ENCODE results near the gene SORCS2.

The SORCS2 gene

DNA sequence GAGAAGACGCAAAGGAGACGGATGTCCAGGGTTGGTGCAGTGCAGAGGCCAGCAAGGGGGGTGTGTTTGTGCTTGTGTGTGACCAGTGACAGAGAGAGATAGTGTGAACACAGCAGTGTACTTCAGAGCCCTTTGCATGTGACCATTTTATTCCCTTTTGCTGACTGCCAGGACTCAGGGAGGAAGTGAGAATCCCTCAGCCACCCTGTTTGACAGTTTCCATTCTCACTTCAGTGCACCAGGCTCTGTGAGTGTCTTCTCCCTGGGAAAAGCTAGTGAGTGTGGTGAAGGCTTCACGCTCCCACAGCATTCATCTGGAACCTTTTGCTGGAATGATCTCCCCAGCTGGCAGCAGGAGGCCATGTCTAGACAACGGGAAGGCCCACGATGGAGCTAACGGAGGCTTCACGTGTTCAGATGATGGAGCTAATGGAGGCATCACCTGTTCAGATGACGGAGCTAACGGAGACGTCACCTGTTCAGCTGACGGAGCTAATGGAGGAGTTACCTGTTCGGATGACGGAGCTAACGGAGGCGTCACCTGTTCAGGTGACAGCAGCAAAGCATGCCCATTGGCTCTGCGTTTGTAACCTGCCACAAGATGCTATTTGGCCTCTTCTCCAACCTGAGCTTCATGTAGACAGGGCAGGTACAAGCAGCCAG lies 551.9 kb downstream of the SORCS2 start:
- DNase-seq = no peak

GRCh38 chr4:7745301-7745885 lies 553.1 kb downstream of the SORCS2 start:
- DNase-seq = no peak

GRCh38 chr4:7746351-7747061 lies 554.2 kb downstream of the SORCS2 start:
- DNase-seq = no peak

GRCh38 chr4:7747062-7747385 lies 554.7 kb downstream of the SORCS2 start:
- no peak for DNase-seq

DNA sequence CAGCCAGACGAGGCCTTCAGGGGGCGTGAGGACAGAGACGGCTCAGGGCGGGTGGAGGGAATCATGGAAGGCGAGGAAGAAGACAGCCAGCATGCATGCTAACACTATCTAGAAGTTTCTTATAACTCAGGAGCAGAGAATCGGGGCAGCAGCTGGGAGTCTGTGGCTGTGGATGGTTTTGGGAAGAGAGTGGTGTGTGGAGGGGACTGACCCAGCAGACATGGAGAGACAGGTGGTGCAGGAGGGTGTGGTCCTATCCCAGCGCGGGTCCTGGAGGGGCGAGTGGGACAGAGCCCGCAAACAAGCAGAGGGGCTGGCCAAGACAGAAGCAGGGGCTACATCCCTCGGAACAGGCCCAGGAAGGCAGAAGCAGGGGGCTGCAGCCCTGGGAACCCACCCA lies 555.2 kb downstream of the SORCS2 start:
- DNase-seq = no peak

GRCh38 chr4:7750523-7750922 lies 558.2 kb downstream of the SORCS2 start:
- DNase-seq = peak; percentile 65

- no peak for DNase-seq
These were observed 558.6 kb downstream of the SORCS2 start for GRCh38 chr4:7750972-7751371.

DNA sequence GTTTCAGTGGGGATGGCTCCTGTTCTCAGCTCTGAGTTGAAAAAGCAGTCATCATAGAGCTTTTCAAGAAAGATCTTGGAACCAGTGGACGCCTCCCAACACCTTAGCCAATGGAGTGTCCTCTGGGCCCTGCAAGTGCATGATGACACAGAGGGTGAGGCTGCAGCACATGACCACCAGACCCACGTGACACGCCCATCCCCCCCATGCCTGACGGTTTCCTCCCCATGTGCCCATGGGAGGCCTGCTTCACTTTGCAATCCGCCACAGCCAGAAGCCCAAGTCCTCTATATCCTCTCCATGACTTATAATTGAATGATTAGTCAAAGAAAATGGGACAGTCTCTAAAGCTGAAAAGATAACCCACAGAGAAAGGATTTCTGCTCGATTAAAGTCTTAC lies 560.3 kb downstream of the SORCS2 start:
- DNase-seq = no peak

GRCh38 chr4:7753271-7753670 lies 560.9 kb downstream of the SORCS2 start:
- no peak for DNase-seq

- no peak for DNase-seq
These were observed 561.7 kb downstream of the SORCS2 start for GRCh38 chr4:7753931-7754465.

- DNase-seq = no peak
These were observed 562.4 kb downstream of the SORCS2 start for GRCh38 chr4:7754565-7755262.

DNA sequence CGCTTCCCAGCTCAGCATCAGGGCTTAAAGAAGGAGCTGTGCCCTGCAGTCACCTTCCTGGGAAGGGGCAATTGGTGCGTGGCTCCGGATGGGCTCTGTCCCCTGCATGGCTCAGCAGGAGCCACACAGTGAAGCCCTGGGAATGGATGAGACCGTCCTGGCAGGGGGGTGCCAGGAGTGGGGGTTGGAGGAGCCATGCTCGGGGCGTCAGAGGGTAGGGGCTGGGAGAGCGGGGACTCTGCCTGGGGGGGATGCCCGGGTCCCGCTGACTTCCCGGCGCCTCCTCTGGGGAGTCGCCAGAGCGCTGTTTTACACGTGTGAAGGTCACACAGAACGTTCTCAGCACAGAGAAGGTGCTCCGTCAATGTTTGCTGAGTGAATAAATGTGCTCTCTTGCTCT lies 563.2 kb downstream of the SORCS2 start:
- no peak for DNase-seq

DNA sequence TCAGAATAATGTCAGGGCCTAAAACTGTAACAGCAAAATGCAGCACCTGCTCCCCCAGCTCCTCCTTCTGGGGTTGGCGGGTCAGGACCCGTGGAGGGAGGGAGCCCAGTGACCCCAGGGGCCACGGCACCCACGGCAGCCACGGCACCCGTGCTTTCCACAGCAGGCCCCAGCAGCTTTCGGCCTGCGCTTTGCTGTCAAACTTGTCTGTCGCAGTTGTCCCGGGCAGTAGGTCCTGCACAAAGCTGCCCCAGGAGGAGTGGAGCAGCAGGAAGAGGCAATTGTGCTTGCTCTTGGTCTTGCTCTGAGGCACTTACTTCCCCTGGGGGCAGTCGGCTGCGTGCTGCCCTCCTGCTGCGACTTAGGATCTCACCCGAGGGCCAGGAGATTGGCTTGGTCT lies 563.7 kb downstream of the SORCS2 start:
- no peak for DNase-seq

DNA sequence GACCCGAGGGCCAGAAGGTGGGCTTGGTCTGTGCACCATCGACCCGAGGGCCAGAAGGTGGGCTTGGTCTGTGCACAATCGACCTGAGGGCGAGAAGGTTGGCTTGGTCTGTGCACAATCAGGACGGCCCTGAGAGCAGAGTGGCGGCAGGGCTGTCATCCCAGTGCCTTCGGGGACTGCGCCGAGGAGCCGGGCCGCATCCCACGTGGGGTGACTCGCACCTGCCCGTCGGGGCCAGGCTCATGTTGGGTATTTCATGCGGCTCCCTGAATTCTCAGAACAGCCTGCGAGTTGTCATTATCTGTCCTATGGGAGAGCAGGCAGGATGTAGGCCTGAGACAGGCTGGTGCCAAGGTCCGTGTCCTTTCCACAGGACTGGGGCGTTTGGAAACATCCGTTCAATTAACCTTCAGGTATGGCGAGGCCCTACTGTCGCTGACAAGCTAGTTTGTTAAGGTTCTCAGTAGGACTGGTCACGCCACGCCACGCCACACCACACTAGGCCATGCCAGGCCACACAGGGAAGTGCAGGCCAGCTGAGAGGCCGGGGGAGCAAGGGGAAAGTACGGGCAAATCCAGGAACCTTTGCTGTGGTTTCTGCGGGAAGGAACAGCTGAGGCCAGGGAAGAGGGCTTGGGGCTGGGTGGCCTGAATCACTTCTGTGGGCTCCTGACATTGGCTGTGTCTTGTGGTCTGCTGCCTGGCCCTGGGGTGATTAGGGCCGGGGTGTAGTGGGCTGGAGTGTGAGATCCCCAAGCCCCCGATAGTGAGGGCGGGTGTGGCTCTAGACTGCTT lies 564.4 kb downstream of the SORCS2 start:
- no peak for DNase-seq

GRCh38 chr4:7757501-7758471 lies 565.4 kb downstream of the SORCS2 start:
- DNase-seq = no peak

DNA sequence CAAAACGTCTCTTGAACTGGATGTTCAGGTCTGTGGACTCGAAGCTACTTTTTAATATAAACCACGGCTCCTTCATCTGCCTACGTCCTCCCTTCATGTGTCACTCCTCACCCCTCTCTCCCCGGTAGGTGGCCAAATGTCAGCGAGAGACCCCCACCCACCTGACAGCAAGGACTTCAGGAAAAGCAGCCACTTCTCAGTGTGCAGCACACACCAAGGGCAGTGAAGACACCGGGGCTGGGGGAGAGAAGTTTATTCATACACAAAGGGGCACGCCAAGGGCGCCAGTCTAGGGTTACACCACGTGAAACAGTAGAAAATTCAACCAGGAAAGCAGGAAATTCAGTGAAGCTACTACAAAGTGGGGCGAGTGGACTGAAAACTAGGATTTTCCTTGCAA lies 566.1 kb downstream of the SORCS2 start:
- DNase-seq = no peak

- no peak for DNase-seq
These were observed 566.9 kb downstream of the SORCS2 start for GRCh38 chr4:7759216-7759615.

DNA sequence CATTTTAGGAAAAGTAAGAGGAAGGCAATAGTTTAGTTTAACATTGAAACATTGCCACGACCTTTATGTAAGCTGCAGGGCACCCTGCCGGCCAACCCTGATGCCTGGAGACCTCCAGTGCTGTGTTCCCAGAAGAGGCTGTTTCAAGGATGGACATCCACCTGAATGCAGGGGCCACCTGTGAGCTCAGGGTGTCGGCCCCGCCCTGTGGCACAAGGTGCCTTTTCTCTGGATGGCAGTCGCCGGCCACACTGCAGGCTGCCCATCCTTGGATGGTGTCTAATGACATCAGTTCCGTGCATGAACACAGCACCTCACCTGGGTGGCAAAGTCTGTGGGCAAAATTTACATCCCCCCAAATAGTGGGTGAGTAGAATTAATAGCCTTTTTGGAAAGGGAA lies 567.3 kb downstream of the SORCS2 start:
- DNase-seq = no peak

- DNase-seq = no peak
These were observed 567.9 kb downstream of the SORCS2 start for GRCh38 chr4:7760228-7760627.

- DNase-seq = no peak
These were observed 568.4 kb downstream of the SORCS2 start for GRCh38 chr4:7760706-7761105.

DNA sequence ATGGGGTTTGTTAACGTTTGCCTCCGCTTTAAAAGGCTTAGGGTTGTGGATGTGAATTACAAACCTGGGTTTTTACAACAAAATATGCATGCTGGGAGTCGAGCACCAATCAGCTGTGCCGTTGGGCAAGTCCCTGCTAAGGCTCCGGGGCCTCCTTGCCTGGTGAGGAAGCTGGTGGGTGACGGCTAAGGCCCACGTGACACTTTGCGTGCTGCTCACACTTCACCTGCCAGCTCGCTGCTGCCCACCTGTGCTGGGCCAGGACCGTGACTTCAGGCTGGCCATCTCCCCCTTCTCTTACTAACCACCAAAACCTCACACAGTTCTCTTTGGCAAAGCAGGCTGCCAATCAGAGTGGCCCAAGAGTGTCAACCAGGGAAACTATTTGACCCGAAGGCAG lies 569.0 kb downstream of the SORCS2 start:
- no peak for DNase-seq

- DNase-seq = peak; percentile 81
These were observed 569.4 kb downstream of the SORCS2 start for GRCh38 chr4:7761720-7762119.

Measured in left hindlimb (tissue), 1 donor.